Measurements from ENCODE around the gene ARMH4.

- peak in 2 of 3 experiments; percentile 12 to 27 for TF ChIP-seq CTCF (IDR thresholded peaks at IDR 0.05)
- peak; percentile 80 to 82 for TF ChIP-seq POLR2AphosphoS5 (IDR thresholded peaks at IDR 0.05)
Observed at GRCh38 chr14:58152014-58152857, at the start of gene ARMH4.

Measured in esophagus muscularis mucosa (tissue), 3 donors.